ENCODE data around the gene CCR9. TPM values are rescaled to one million over a fixed set of nuclear protein-coding genes. Genes with fewer than 3 reads are reported as not detected.
"Not testable (repeated sequence)": the region's sequence is repeated elsewhere in the genome, so short reads cannot be mapped to it uniquely, and the experiment has no call there.

CCR9 gene
- polyA plus RNA-seq (ENCODE audit: insufficient read length): not detected

- DNase-seq (ENCODE audit: low read depth): no peak
Observed at GRCh38 chr3:45885979-45886705, at the start of gene CCR9. Gene CCR9, plus strand, starts transcription at chr3:45886543. Its CDS starts 8,391 bp downstream, at chr3:45894934.

GRCh38 chr3:45838466-45838865 is 47.9 kb upstream of the CCR9 start:
- DNase-seq (ENCODE audit: low read depth): no peak

GRCh38 chr3:45841420-45841756 is 45.0 kb upstream of the CCR9 start:
- DNase-seq (ENCODE audit: low read depth): no peak

GRCh38 chr3:45841757-45842491 is 44.4 kb upstream of the CCR9 start, which contains the start of gene LZTFL1:
Gene LZTFL1, minus strand, starts transcription at chr3:45842119. Its CDS starts 128 bp downstream, at chr3:45841991.
- peak; percentile 98 for DNase-seq (ENCODE audit: low read depth)

GRCh38 chr3:45842851-45843625 is 43.3 kb upstream of the CCR9 start:
- no peak for DNase-seq (ENCODE audit: low read depth)

- no peak for DNase-seq (ENCODE audit: low read depth)
Observed at GRCh38 chr3:45844616-45845015, 41.7 kb upstream of the CCR9 start.

GRCh38 chr3:45848392-45848791 is 38.0 kb upstream of the CCR9 start:
- DNase-seq (ENCODE audit: low read depth): no peak

- no peak for DNase-seq (ENCODE audit: low read depth)
Observed at GRCh38 chr3:45852828-45853227, 33.5 kb upstream of the CCR9 start.

- not testable (repeated sequence) for DNase-seq (ENCODE audit: low read depth)
Observed at GRCh38 chr3:45856323-45856722, 30.0 kb upstream of the CCR9 start.

- DNase-seq (ENCODE audit: low read depth): not testable (repeated sequence)
Observed at GRCh38 chr3:45857024-45857423, 29.3 kb upstream of the CCR9 start.

- DNase-seq (ENCODE audit: low read depth): no peak
Observed at GRCh38 chr3:45858809-45859543, 27.4 kb upstream of the CCR9 start.

- no peak for DNase-seq (ENCODE audit: low read depth)
Observed at GRCh38 chr3:45860481-45860880, 25.9 kb upstream of the CCR9 start.

GRCh38 chr3:45861043-45861719 is 25.2 kb upstream of the CCR9 start:
- no peak for DNase-seq (ENCODE audit: low read depth)

- no peak for DNase-seq (ENCODE audit: low read depth)
Observed at GRCh38 chr3:45864760-45865519, 21.4 kb upstream of the CCR9 start.

- DNase-seq (ENCODE audit: low read depth): no peak
Observed at GRCh38 chr3:45865563-45865962, 20.8 kb upstream of the CCR9 start.

- no peak for DNase-seq (ENCODE audit: low read depth)
Observed at GRCh38 chr3:45868213-45868612, 18.1 kb upstream of the CCR9 start.

GRCh38 chr3:45868650-45869049 is 17.7 kb upstream of the CCR9 start:
- DNase-seq (ENCODE audit: low read depth): no peak

GRCh38 chr3:45869638-45870037 is 16.7 kb upstream of the CCR9 start:
- DNase-seq (ENCODE audit: low read depth): no peak

GRCh38 chr3:45870099-45870498 is 16.2 kb upstream of the CCR9 start:
- no peak for DNase-seq (ENCODE audit: low read depth)

GRCh38 chr3:45871780-45872179 is 14.6 kb upstream of the CCR9 start:
- no peak for DNase-seq (ENCODE audit: low read depth)

Data from forelimb muscle (tissue), 1 donor.